C4-2B (cell line): ENCODE data around the gene CCDC51.

Source experiments
- ZFX ChIP-seq: fragments of 450-650 bp; IDR thresholded peaks from 2 replicates; pipeline ENCODE4 v1.6.1; 2017
- TF ChIP-seq, protein P1 (sequence below): fragments of 450-650 bp; conservative IDR thresholded peaks from 2 replicates; pipeline ENCODE4 v1.5.1; 2017; ENCODE audit warnings: mild to moderate bottlenecking

DNA sequence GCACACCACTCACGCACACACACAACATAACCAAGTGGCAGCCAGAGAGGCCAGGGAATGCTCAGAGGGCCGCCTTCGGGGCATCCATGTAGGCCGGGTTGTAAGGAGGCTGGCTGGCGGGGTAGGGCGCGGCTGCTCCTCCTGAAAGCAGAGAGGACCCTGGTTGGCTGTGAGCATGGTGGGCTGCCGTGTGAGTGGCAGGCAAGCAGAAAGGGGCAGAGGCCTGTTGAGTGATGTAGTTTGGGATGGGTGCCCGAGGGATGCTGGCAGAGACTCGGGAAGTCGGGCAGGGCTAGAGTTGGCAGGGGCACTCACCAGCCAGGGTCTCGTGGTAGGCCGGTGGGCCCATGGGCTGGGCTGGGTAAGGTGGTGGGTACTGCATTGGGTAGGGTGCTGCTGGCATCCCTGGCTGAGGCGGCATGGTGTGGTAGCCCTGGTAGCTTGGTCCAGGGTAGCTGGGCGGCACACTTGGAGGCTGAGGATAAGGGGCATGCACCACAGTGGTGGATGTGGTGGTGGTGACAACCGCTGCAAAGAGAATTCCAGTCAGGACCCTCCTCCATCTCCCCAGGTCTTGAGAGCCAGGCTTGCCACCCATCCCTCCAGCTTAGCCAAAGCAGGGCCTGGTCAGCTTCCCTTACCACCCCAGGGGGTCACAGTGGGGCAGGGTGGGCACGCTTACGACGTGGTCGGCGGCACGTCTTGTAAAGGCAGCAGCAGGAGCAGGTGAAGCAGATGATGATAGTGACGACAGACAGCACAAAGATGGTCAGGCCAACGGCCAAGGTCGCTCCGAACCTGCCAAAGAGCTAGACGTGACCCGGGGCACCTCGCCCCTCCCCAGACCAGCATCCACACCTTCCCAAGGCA is 29.4 kb upstream of the CCDC51 start:
- TF ChIP-seq, protein P1, sequence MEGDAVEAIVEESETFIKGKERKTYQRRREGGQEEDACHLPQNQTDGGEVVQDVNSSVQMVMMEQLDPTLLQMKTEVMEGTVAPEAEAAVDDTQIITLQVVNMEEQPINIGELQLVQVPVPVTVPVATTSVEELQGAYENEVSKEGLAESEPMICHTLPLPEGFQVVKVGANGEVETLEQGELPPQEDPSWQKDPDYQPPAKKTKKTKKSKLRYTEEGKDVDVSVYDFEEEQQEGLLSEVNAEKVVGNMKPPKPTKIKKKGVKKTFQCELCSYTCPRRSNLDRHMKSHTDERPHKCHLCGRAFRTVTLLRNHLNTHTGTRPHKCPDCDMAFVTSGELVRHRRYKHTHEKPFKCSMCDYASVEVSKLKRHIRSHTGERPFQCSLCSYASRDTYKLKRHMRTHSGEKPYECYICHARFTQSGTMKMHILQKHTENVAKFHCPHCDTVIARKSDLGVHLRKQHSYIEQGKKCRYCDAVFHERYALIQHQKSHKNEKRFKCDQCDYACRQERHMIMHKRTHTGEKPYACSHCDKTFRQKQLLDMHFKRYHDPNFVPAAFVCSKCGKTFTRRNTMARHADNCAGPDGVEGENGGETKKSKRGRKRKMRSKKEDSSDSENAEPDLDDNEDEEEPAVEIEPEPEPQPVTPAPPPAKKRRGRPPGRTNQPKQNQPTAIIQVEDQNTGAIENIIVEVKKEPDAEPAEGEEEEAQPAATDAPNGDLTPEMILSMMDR = no peak
- no peak for TF ChIP-seq ZFX
